ENCODE results near the gene FGF19.

GRCh38 chr11:69694781-69695180, 9.0 kb downstream of the FGF19 start:
- TF ChIP-seq CTCF (IDR thresholded peaks at IDR 0.05), result no peak
- no peak for TF ChIP-seq ZFX (IDR thresholded peaks at IDR 0.05; ENCODE audit: borderline replicate concordance)

Data from 22Rv1 (cell line).